Measurements from ENCODE around the gene ARHGAP29.

The ARHGAP29 gene

GRCh38 chr1:94237291-94238226, at the start of gene ARHGAP29:
ARHGAP29 (minus strand) TSS chr1:94237584; CDS start chr1:94231611, 5,973 bp downstream.
- TF ChIP-seq GATA2 (IDR thresholded peaks at IDR 0.05; ENCODE audit: low read depth, low read length) (no peak), GATA3 (IDR thresholded peaks at IDR 0.05; ENCODE audit: low read depth, low read length) (no peak)

DNA sequence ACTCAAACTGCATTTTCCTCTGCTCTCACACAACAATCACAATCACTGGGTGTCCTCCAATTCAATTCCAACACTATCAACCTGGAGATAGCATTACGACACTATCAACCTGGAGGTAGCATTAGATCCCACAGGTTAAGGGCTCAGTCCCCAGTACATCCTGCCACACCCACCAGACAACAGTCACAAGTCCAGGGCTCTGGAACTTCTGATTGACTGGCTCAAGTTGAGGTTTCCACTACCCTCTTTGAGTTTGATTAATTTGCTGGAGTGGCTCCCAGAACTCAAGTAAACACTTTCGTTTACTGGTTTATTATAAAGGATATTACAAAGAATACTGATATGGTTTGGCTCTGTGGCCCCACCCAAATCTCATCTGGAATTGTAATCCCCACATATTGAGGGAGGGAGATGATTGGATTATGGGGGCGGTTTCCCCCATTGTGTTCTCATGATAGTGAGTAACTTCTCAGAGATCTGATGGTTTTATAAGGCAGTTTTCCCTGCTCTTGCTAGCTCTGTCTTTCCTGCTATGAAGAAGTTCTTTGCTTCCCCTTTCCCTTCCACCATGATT, 49.6 kb upstream of the ARHGAP29 start:
- no peak for TF ChIP-seq GATA3 (IDR thresholded peaks at IDR 0.05; ENCODE audit: low read depth, low read length)
- TF ChIP-seq GATA2 (IDR thresholded peaks at IDR 0.05; ENCODE audit: low read depth, low read length): no peak

- TF ChIP-seq GATA3 (IDR thresholded peaks at IDR 0.05; ENCODE audit: low read depth, low read length) (no peak), GATA2 (IDR thresholded peaks at IDR 0.05; ENCODE audit: low read depth, low read length) (no peak)
These were observed 47.8 kb upstream of the ARHGAP29 start for GRCh38 chr1:94285031-94285654.

DNA sequence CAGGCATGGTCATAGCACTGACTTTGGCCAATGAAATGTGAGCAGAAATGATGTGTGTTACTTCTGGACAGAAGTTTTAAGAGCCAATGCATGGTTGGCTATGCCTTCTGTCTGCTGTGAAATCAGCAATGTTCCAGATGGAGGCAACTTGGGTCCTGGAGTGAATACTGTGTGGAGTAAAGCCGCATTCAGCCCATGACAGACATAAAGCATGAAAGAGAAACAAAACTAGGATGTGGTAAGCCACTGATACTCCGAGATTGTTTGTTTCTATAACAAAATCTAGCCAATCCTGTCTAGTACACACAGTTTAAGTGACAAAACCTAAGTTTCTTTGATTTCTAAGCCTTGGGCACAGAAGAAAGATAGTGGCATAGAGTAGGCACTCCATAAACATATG, 47.1 kb upstream of the ARHGAP29 start:
- TF ChIP-seq GATA2 (IDR thresholded peaks at IDR 0.05; ENCODE audit: low read depth, low read length) (no peak), GATA3 (IDR thresholded peaks at IDR 0.05; ENCODE audit: low read depth, low read length) (no peak)

GRCh38 chr1:94283462-94283861, 46.1 kb upstream of the ARHGAP29 start:
- TF ChIP-seq GATA3 (IDR thresholded peaks at IDR 0.05; ENCODE audit: low read depth, low read length): no peak
- no peak for TF ChIP-seq GATA2 (IDR thresholded peaks at IDR 0.05; ENCODE audit: low read depth, low read length)

GRCh38 chr1:94282143-94282711, 44.8 kb upstream of the ARHGAP29 start:
- no peak for TF ChIP-seq GATA3 (IDR thresholded peaks at IDR 0.05; ENCODE audit: low read depth, low read length)
- no peak for TF ChIP-seq GATA2 (IDR thresholded peaks at IDR 0.05; ENCODE audit: low read depth, low read length)

DNA sequence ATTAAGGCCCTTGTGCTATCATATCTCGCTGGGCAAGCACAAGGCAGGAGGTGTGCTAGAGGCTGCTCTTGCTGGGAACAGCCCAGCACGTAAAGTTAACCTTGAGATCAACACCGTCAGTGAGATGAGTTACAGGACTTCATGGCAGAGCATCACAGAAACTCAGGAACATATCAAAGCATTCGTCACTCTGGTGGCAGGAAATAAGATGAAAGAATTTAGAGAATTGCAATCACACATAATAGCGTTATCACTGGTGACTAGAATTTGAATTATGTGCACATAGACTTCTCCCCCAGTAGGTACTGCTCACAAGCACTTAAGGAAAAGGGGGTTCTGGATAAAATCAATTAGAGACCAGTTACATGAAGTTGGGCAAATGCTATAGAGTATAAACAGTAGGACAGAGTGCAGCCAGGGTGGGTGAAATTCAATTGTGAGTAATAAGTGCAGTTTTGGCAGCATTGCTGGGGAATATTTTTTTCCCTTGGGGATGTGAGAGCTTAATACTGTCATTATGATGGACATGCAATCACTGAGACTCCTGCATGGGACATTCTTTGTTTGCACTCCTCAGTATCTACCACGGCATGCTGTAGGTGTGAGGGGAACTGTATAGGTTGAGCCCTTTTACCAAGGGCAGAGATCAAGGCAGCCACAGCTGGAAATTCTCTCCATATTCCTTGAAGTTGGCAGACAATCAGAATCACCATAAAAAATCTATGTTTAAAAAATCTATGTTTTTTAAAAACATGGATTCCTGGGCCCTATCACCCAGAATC, 44.2 kb upstream of the ARHGAP29 start:
- TF ChIP-seq GATA3 (IDR thresholded peaks at IDR 0.05; ENCODE audit: low read depth, low read length) (no peak), GATA2 (IDR thresholded peaks at IDR 0.05; ENCODE audit: low read depth, low read length) (no peak; the same call in none of the 2 replicates)

DNA sequence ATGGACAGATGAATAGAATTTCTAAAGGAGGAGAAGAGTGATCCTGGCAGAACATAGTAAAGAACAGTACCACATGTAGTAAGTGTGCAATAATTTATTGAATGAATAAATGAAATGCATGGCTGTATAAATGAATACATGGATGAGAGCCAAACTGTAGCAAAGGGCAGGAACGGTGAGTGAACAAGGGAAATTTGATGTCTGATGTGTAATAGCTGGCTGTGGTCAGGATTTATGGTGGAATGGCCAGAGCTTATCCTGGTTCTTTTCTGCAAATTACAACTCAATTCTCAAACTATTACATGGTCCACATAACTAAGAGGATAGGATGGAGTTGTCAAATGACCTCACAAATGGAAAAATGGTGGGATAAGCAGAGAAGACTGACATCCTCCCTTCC, 43.2 kb upstream of the ARHGAP29 start:
- TF ChIP-seq GATA2 (IDR thresholded peaks at IDR 0.05; ENCODE audit: low read depth, low read length) (no peak), GATA3 (IDR thresholded peaks at IDR 0.05; ENCODE audit: low read depth, low read length) (no peak)

GRCh38 chr1:94279462-94279861, 42.1 kb upstream of the ARHGAP29 start:
- TF ChIP-seq GATA3 (IDR thresholded peaks at IDR 0.05; ENCODE audit: low read depth, low read length) (no peak), GATA2 (IDR thresholded peaks at IDR 0.05; ENCODE audit: low read depth, low read length) (no peak)

- TF ChIP-seq GATA2 (IDR thresholded peaks at IDR 0.05; ENCODE audit: low read depth, low read length) (no peak), GATA3 (IDR thresholded peaks at IDR 0.05; ENCODE audit: low read depth, low read length) (no peak)
These were observed 41.7 kb upstream of the ARHGAP29 start for GRCh38 chr1:94279038-94279437.

DNA sequence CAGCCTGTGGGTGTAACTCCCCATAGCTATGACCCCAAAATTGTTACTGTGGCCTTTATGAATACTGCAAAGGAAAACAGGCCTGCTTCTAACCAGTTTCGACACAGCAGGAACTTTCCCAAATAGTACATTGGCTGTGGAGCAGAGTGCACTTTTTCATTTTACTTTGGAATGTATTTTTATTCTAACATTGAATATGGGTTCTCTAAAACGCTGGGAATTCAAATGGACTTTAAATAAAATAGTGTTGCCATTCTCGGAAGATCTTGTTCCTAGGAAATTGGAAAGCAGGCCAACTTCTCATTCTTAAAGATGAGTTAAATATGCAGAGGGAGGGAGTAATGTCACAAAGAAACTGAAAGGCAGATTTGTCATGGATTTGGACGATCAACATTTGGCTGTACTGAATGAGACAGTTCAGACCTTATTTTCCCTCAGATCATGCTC, 39.6 kb upstream of the ARHGAP29 start:
- TF ChIP-seq GATA2 (IDR thresholded peaks at IDR 0.05; ENCODE audit: low read depth, low read length): no peak
- no peak for TF ChIP-seq GATA3 (IDR thresholded peaks at IDR 0.05; ENCODE audit: low read depth, low read length)

GRCh38 chr1:94275083-94275482, 37.7 kb upstream of the ARHGAP29 start:
- TF ChIP-seq GATA2 (IDR thresholded peaks at IDR 0.05; ENCODE audit: low read depth, low read length) (no peak), GATA3 (IDR thresholded peaks at IDR 0.05; ENCODE audit: low read depth, low read length) (no peak)

- TF ChIP-seq GATA3 (IDR thresholded peaks at IDR 0.05; ENCODE audit: low read depth, low read length): no peak
- TF ChIP-seq GATA2 (IDR thresholded peaks at IDR 0.05; ENCODE audit: low read depth, low read length): no peak
These were observed 37.2 kb upstream of the ARHGAP29 start for GRCh38 chr1:94274561-94274960.

Data from SH-SY5Y (cell line).